B cell (primary cell): ENCODE measurements around the gene SMAGP. TPM values are rescaled to one million over a fixed set of nuclear protein-coding genes. Genes with fewer than 3 reads are reported as not detected.

ENCODE experiments used
- ATAC-seq: fragments of 200-7000 bp; cut with Tn5 transposase; one replicate; pipeline ENCODE4 v1.10.0; 2021; ENCODE audit warnings: low read depth, mild to moderate bottlenecking, moderate number of reproducible peaks, moderate library complexity
- CTCF ChIA-PET: fragments of 350-600 bp; sonication (Branson Sonifier 250); formaldehyde crosslinking; loops from one replicate; lab custom pipeline; 2021; ENCODE audit warnings: antibody characterized with exemption, inconsistent platforms; lab: Charles Lee
- POLR2A ChIA-PET: fragments of 350-600 bp; sonication (Branson Sonifier 250); formaldehyde crosslinking; loops from one replicate; lab custom pipeline; 2021; ENCODE audit warnings: antibody characterized with exemption; lab: Charles Lee
- DNase-seq: peaks from one replicate; pipeline ENCODE4 v3.0.0; 2013
- H2AFZ ChIP-seq: 2 replicates; pipeline ENCODE4 v1.6.1; 2012; ENCODE audit warnings: mild to moderate bottlenecking, low read depth, low read length; ENCODE audit not compliant: insufficient read depth, poor library complexity, severe bottlenecking
- H3K27ac ChIP-seq, 2 donors: 1 replicate in 1 of 2; 2 replicates in 1 of 2; pipeline ENCODE4 v1.5.1; 2012 to 2013; ENCODE audit warnings: low read length in 2 of 2, mild to moderate bottlenecking in 2 of 2, moderate library complexity in 1 of 2
- H3K27me3 ChIP-seq, 4 experiments: fragments of 200-600 bp in 1 of 4; sonication (generic) in 1 of 4; replicated peaks in 1 of 4; 1 replicate in 2 of 4; 2 replicates in 2 of 4; pipeline versions ENCODE4 v1.6.1 to v1.7.0; 2013 to 2016; ENCODE audit warnings: low read length in 3 of 4, mild to moderate bottlenecking in 2 of 4, mixed read lengths in 1 of 4, moderate library complexity in 1 of 4; ENCODE audit not compliant: insufficient read depth in 4 of 4, control insufficient read depth in 3 of 4; ENCODE audit errors: control extremely low read depth in 1 of 4
- H3K36me3 ChIP-seq, 2 experiments: replicated peaks in 1 of 2; 1 replicate in 1 of 2; 2 replicates in 1 of 2; pipeline versions ENCODE4 v1.6.1 to v1.7.1; 2013; ENCODE audit warnings: low read length in 1 of 2; ENCODE audit not compliant: insufficient read depth in 2 of 2, control insufficient read depth in 1 of 2; ENCODE audit errors: control extremely low read depth in 1 of 2, extremely low read depth in 1 of 2
- H3K4me1 ChIP-seq, 2 donors: fragments of 200-600 bp in 1 of 2; sonication (generic) in 1 of 2; 1 replicate in 1 of 2; 2 replicates in 1 of 2; pipeline versions ENCODE4 v1.5.1 to v1.6.1; 2013 to 2017; ENCODE audit warnings: low read length in 2 of 2; ENCODE audit not compliant: control insufficient read depth in 2 of 2, insufficient read depth in 2 of 2
- H3K4me2 ChIP-seq: replicated peaks from 2 replicates; pipeline ENCODE3; 2012; ENCODE audit warnings: mild to moderate bottlenecking, low read depth, low read length; ENCODE audit not compliant: poor library complexity, severe bottlenecking
- H3K4me3 ChIP-seq, 5 experiments: fragments of 200-600 bp in 1 of 5; sonication (generic) in 1 of 5; 1 replicate in 3 of 5; 2 replicates in 2 of 5; pipeline versions ENCODE4 v1.5.1 to v1.7.0; 2011 to 2016; ENCODE audit warnings: low read length in 4 of 5, mild to moderate bottlenecking in 4 of 5, low read depth in 2 of 5, control low read depth in 1 of 5, moderate library complexity in 1 of 5; ENCODE audit not compliant: insufficient read depth in 1 of 5; ENCODE audit errors: control extremely low read depth in 1 of 5, extremely low read depth in 1 of 5
- H3K79me2 ChIP-seq: fragments of 200-600 bp; sonication (generic); one replicate; pipeline ENCODE4 v1.6.0; 2016; ENCODE audit warnings: low read length; ENCODE audit not compliant: control insufficient read depth, insufficient read depth
- H3K9ac ChIP-seq: fragments of 200-600 bp; sonication (generic); 2 replicates; pipeline ENCODE4 v1.6.1; 2017; ENCODE audit warnings: mild to moderate bottlenecking, low read length, moderate library complexity
- H3K9me3 ChIP-seq, 3 donors: one replicate each; pipeline versions ENCODE4 v1.6.1 to v1.7.1; 2013; ENCODE audit warnings: low read length in 2 of 3; ENCODE audit not compliant: control insufficient read depth in 2 of 3, insufficient read depth in 1 of 3; ENCODE audit errors: control extremely low read depth in 1 of 3
- H4K20me1 ChIP-seq: 2 replicates; pipeline ENCODE4 v1.6.0; 2012; ENCODE audit warnings: mild to moderate bottlenecking, low read length; ENCODE audit not compliant: insufficient read depth, control insufficient read depth, poor library complexity, severe bottlenecking
- H3K27ac Mint-ChIP-seq: one replicate; pipeline ENCODE4 v1.8.0; 2021; ENCODE audit warnings: mixed read lengths
- H3K27me3 Mint-ChIP-seq: one replicate; pipeline ENCODE4 v1.8.0; 2021; ENCODE audit warnings: mixed read lengths
- H3K4me1 Mint-ChIP-seq: one replicate; pipeline ENCODE4 v1.8.0; 2021; ENCODE audit warnings: mixed read lengths
- H3K4me3 Mint-ChIP-seq: one replicate; pipeline ENCODE4 v1.8.0; 2021; ENCODE audit warnings: mixed read lengths
- H3K9me3 Mint-ChIP-seq: one replicate; pipeline ENCODE4 v1.8.0; 2022; ENCODE audit warnings: mixed read lengths; ENCODE audit not compliant: insufficient read depth
- CTCF ChIP-seq: fragments of 200-600 bp; IDR thresholded peaks from one replicate; pipeline ENCODE4 v1.8.0; 2022; ENCODE audit warnings: antibody characterized with exemption, mild to moderate bottlenecking
- EZH2 ChIP-seq: IDR thresholded peaks from 2 replicates; pipeline ENCODE4 v1.6.1; 2012; ENCODE audit warnings: borderline replicate concordance, low read depth, mild to moderate bottlenecking, moderate library complexity, low read length; ENCODE audit not compliant: insufficient read depth, poor library complexity, severe bottlenecking
- WGBS: methylation state at CpG from one replicate; pipeline ENCODE4 v1.1.5; 2013; ENCODE audit warnings: missing lambda C conversion rate; ENCODE audit not compliant: insufficient coverage; 5-methylcytosine and 5-hydroxymethylcytosine counted together
- intact Hi-C: fragments of 100-400 bp; cut with micrococcal nuclease; formaldehyde crosslinking; loops from one replicate; pipeline ENCODE4 v1.10.0; 2022
- polyA plus RNA-seq: library from polyadenylated mRNA; depleted of rRNA; stranded (reverse); fragments of >200 nt; gene quantifications from 2 replicates; pipeline ENCODE4 v1.2.3, GENCODE V29; 2012
- total RNA-seq, 2 donors: library from RNA; stranded (reverse); fragments of 120-200 nt in 1 of 2; gene quantifications; 1 replicate in 1 of 2; 2 replicates in 1 of 2; pipeline versions ENCODE4 v1.2.3 to v1.2.4, GENCODE V29; 2013 to 2022

The SMAGP gene
- total and polyA plus RNA-seq, 2 donors (not counting 1 experiment from before 2014, with no cell fraction given), result 10.4 to 21.6 TPM

DNA sequence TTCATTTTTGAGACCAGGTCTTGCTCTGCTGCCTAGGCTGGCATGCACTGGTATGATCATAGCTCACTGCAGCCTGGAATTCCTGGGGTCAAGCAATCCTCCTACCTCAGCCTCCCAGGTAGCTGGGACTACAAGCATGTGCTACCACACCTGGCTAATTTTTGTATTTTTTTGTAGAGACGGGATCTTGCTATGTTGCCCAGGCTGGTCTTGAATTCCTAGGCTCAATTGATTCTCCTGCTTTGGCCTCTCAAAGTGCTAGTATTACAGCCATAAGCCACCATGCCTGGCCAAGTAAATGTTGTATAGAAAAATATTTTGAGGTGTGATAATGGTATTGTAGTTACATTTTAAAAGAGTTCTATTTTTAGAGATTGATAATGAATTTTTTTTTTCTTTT is 41.2 kb upstream of the SMAGP start:
- H3K27me3 Mint-ChIP-seq, result no peaks in the 10 kb centered on the region
- no peak overlapping the region for H3K4me3 Mint-ChIP-seq
- Histone ChIP-seq H3K36me3 (peaks cover 13 to 39% of the 10 kb centered on the region in 2 experiments), H3K27ac (no peak overlapping the region), H3K4me2 (no peak overlapping the region), H3K79me2 (peaks cover 48% of the 10 kb centered on the region), H3K27me3 (no peaks in the 10 kb centered on the region), H4K20me1 (no peaks in the 10 kb centered on the region), H3K9ac (no peak overlapping the region), H3K4me1 (peaks cover 2 to 3% of the 10 kb centered on the region in 2 donors), H3K9me3 (no peaks in the 10 kb centered on the region), H2AFZ (no peak overlapping the region), H3K4me3 (no peak overlapping the region)
- CTCF ChIA-PET, result interaction anchor here (7.0 kb wide), 1 partner anchor 30 kb away, joined by 87 read pairs; no protein-coding TSS in a partner anchor
- H3K4me1 Mint-ChIP-seq, result peaks cover 29% of the 10 kb centered on the region
- no peaks in the 10 kb centered on the region for H3K9me3 Mint-ChIP-seq
- ATAC-seq (no peak), DNase-seq (no peak)
- H3K27ac Mint-ChIP-seq, result no peak overlapping the region
- TF ChIP-seq EZH2 (no peak), CTCF (no peak)
- intact Hi-C loops, result no loop called here
- WGBS, result no CpG with 5 or more reads among the region's 1 CpG
- POLR2A ChIA-PET, result no interaction called here

DNA sequence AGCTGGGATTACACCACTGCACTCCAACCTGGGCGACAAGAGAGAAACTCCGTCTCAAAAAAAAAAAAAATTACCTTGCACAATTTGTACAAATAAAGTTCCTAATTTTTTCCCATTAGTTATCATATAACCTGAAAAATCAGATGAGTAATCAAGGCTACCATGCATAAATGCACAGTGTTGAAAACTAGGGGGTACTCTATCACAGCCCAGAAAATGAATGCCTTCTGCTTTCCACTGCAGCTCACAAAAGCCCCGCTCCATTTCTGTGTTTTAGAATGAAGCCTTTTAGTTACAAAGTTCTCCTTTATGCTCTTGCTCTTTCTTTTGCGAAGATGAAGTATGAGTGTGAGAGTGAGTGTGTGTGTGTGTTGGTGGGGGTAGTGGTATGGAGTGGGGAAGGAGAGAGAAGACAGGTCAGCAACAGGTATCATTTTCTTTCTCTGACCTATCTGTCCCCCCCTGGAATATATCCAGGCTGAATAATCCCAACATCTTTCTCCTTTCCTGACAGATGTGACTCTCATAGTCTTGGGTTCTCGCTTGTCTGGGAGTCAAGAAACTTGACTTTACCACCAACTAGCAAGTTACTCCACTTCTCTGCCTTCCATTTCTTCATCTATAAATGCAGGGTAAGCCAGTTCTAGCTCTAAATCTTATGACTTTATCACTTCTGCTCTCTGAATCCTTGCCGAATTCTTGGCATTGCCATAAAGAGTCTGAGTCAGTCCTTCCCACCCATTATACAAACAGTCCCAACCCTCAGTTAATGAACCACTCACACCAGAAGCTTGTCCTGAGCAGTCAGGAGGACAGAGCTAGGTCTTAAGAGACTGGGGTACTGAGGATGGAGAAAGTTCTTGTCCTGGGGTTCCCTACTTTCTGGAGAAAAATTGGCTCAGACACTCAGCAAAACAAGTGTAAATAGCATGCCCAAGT is 37.7 kb upstream of the SMAGP start:
- no peak overlapping the region for H3K4me2 ChIP-seq
- DNase-seq, result peak; percentile 29
- no peak overlapping the region for H3K27ac ChIP-seq
- peaks cover 38% of the 10 kb centered on the region for H3K79me2 ChIP-seq
- Mint-ChIP-seq H3K4me3 (no peak overlapping the region), H3K27ac (no peak overlapping the region), H3K4me1 (peaks cover 25% of the 10 kb centered on the region), H3K9me3 (no peaks in the 10 kb centered on the region), H3K27me3 (no peaks in the 10 kb centered on the region)
- peaks cover 10 to 48% of the 10 kb centered on the region in 2 experiments for H3K36me3 ChIP-seq
- H3K9ac ChIP-seq, result no peak overlapping the region
- intact Hi-C loops, result loop anchor here (1.0 kb wide), 1 partner anchor 33 kb away; no protein-coding TSS in a partner anchor
- H3K9me3 ChIP-seq, result no peaks in the 10 kb centered on the region
- no peak for ATAC-seq
- no peak for TF ChIP-seq EZH2
- TF ChIP-seq CTCF, result no peak
- POLR2A ChIA-PET, result interaction anchor here (0.5 to 1.1 kb wide), 2 partner anchors 11 to 25 kb away, joined by 3 read pairs; no protein-coding TSS in a partner anchor
- no peak overlapping the region for H2AFZ ChIP-seq
- peaks cover 16% of the 10 kb centered on the region for H4K20me1 ChIP-seq
- 91% methylated on average over 1 of the region's 6 CpGs for WGBS
- H3K4me3 ChIP-seq, result no peak overlapping the region
- H3K27me3 ChIP-seq, result no peaks in the 10 kb centered on the region
- CTCF ChIA-PET, result interaction anchor here (0.5 to 7.0 kb wide), 8 partner anchors 11 to 295 kb away, joined by 3 to 87 read pairs (median 4); no protein-coding TSS in a partner anchor
- peaks cover 2 to 4% of the 10 kb centered on the region in 2 donors for H3K4me1 ChIP-seq
